Suprapubic skin (tissue), 4 donors: Measurements from ENCODE around the gene TMEM187. TPM values are rescaled to one million over a fixed set of nuclear protein-coding genes. Genes with fewer than 3 reads are reported as not detected.

Experiments
- DNase-seq, 2 donors: peaks; one replicate each; pipeline ENCODE4 v3.0.0-alpha.2; 2019; ENCODE audit warnings: low spot score in 2 of 2
- H3K27ac ChIP-seq: fragments of 200-600 bp; sonication (generic); one replicate; pipeline ENCODE4 v1.5.1; 2019
- H3K27me3 ChIP-seq: fragments of 200-600 bp; sonication (generic); one replicate; pipeline ENCODE4 v1.5.1; 2019
- H3K36me3 ChIP-seq: fragments of 200-600 bp; sonication (generic); one replicate; pipeline ENCODE4 v1.5.1; 2019
- H3K4me1 ChIP-seq: fragments of 200-600 bp; sonication (generic); one replicate; pipeline ENCODE4 v1.5.1; 2019
- H3K4me3 ChIP-seq: fragments of 200-600 bp; sonication (generic); one replicate; pipeline ENCODE4 v1.5.1; 2019; ENCODE audit warnings: mild to moderate bottlenecking
- H3K9me3 ChIP-seq: fragments of 200-600 bp; sonication (generic); one replicate; pipeline ENCODE4 v1.5.1; 2019
- CTCF ChIP-seq, 2 donors: fragments of 200-600 bp in 1 of 2; fragments of 450-650 bp in 1 of 2; sonication (generic) in 1 of 2; IDR thresholded peaks; one replicate each; pipeline ENCODE4 v1.5.1; 2016 to 2019; ENCODE audit warnings: antibody characterized with exemption in 2 of 2, mild to moderate bottlenecking in 1 of 2, moderate library complexity in 1 of 2
- EP300 ChIP-seq: sonication (generic); formaldehyde crosslinking; IDR thresholded peaks from one replicate; pipeline ENCODE4 v1.6.1; 2017; ENCODE audit warnings: antibody characterized with exemption
- POLR2A ChIP-seq, 2 donors: fragments of 450-650 bp; IDR thresholded peaks; one replicate each; pipeline ENCODE4 v1.6.1; 2017; ENCODE audit warnings: antibody characterized with exemption in 2 of 2, mild to moderate bottlenecking in 2 of 2, moderate library complexity in 2 of 2
- POLR2AphosphoS5 ChIP-seq, 3 donors: sonication (generic); formaldehyde crosslinking; IDR thresholded peaks; one replicate each; pipeline ENCODE4 v1.6.1; 2017; ENCODE audit warnings: antibody characterized with exemption in 3 of 3
- WGBS: methylation state at CpG from one replicate; pipeline ENCODE4 v1.1.5; 2018; 5-methylcytosine and 5-hydroxymethylcytosine counted together
- total RNA-seq, 4 donors: library from RNA; depleted of rRNA; stranded (reverse); fragments of >200 nt; gene quantifications; one replicate each; pipeline ENCODE4 v1.1.0, GENCODE V29; 2016

The TMEM187 gene
- total RNA-seq, 4 donors from 2014 or later, result 7.8 to 10.7 (median 8.6) TPM

- no peaks in the 10 kb centered on the region for H3K9me3 ChIP-seq
- H3K36me3 ChIP-seq, result peaks cover 88% of the 10 kb centered on the region
- H3K4me3 ChIP-seq, result no peak overlapping the region
- no peaks in the 10 kb centered on the region for H3K27me3 ChIP-seq
- WGBS, result 95% methylated on average over 20 of the region's 44 CpGs
- H3K27ac ChIP-seq, result no peak overlapping the region
- TF ChIP-seq EP300, result no peak
- no peaks in the 10 kb centered on the region for H3K4me1 ChIP-seq
- DNase-seq, result no peak
Measured at GRCh38 chrX:153954558-153955227, 17.9 kb upstream of the TMEM187 start.

- no peaks in the 10 kb centered on the region for H3K27me3 ChIP-seq
- H3K27ac ChIP-seq, result no peak overlapping the region
- DNase-seq, result no peak
- no peaks in the 10 kb centered on the region for H3K9me3 ChIP-seq
- no peaks in the 10 kb centered on the region for H3K4me1 ChIP-seq
- no peak overlapping the region for H3K4me3 ChIP-seq
- TF ChIP-seq EP300 (no peak), CTCF (IDR thresholded peaks at IDR 0.05) (no peak), POLR2AphosphoS5 (IDR thresholded peaks at IDR 0.05) (no peak), POLR2A (IDR thresholded peaks at IDR 0.05) (no peak)
- 87% methylated on average over 3 of the region's 12 CpGs for WGBS
- peaks cover 88% of the 10 kb centered on the region for H3K36me3 ChIP-seq
Measured at GRCh38 chrX:153955228-153955732, 17.3 kb upstream of the TMEM187 start.

- no peak for DNase-seq
Measured at GRCh38 chrX:153956044-153956907, 16.3 kb upstream of the TMEM187 start.

GRCh38 chrX:153957224-153957623 is 15.3 kb upstream of the TMEM187 start:
- DNase-seq, result no peak
- 95% methylated on average over 3 of the region's 17 CpGs for WGBS
- Histone ChIP-seq H3K4me1 (no peaks in the 10 kb centered on the region), H3K27me3 (no peaks in the 10 kb centered on the region), H3K9me3 (no peaks in the 10 kb centered on the region), H3K4me3 (no peak overlapping the region), H3K36me3 (peaks cover 88% of the 10 kb centered on the region), H3K27ac (no peak overlapping the region)
- no peak for TF ChIP-seq POLR2A (IDR thresholded peaks at IDR 0.05)

More at GRCh38 chrX:153956044-153956907, 16.3 kb upstream of the TMEM187 start:
- WGBS, result 80% methylated on average over 30 of the region's 35 CpGs
- Histone ChIP-seq H3K36me3 (peaks cover 88% of the 10 kb centered on the region), H3K4me3 (no peak overlapping the region), H3K4me1 (no peaks in the 10 kb centered on the region), H3K27ac (no peak overlapping the region), H3K27me3 (no peaks in the 10 kb centered on the region), H3K9me3 (no peaks in the 10 kb centered on the region)
- TF ChIP-seq EP300 (no peak), POLR2A (IDR thresholded peaks at IDR 0.05) (no peak), POLR2AphosphoS5 (IDR thresholded peaks at IDR 0.05) (no peak), CTCF (IDR thresholded peaks at IDR 0.05) (no peak)

- WGBS, result 80% methylated on average over 2 of the region's 14 CpGs
- no peak for DNase-seq
- H3K27ac ChIP-seq, result no peak overlapping the region
- peaks cover 90% of the 10 kb centered on the region for H3K36me3 ChIP-seq
- H3K27me3 ChIP-seq, result no peaks in the 10 kb centered on the region
- TF ChIP-seq CTCF (IDR thresholded peaks at IDR 0.05), result no peak
- no peak for TF ChIP-seq POLR2A (IDR thresholded peaks at IDR 0.05)
- no peak for TF ChIP-seq POLR2AphosphoS5 (IDR thresholded peaks at IDR 0.05)
- no peak for TF ChIP-seq EP300
- no peak overlapping the region for H3K4me3 ChIP-seq
- no peaks in the 10 kb centered on the region for H3K9me3 ChIP-seq
- no peaks in the 10 kb centered on the region for H3K4me1 ChIP-seq
Measured at GRCh38 chrX:153958605-153959004, 13.9 kb upstream of the TMEM187 start.

GRCh38 chrX:153959649-153960048 is 12.9 kb upstream of the TMEM187 start:
- H3K4me3 ChIP-seq, result no peak overlapping the region
- no peak for DNase-seq
- TF ChIP-seq POLR2AphosphoS5 (IDR thresholded peaks at IDR 0.05) (no peak), EP300 (no peak), CTCF (IDR thresholded peaks at IDR 0.05) (no peak), POLR2A (IDR thresholded peaks at IDR 0.05) (no peak)
- no peaks in the 10 kb centered on the region for H3K4me1 ChIP-seq
- H3K27ac ChIP-seq, result no peak overlapping the region
- H3K27me3 ChIP-seq, result no peaks in the 10 kb centered on the region
- 93% methylated on average over 3 of the region's 15 CpGs for WGBS
- H3K36me3 ChIP-seq, result peaks cover 89% of the 10 kb centered on the region
- H3K9me3 ChIP-seq, result no peaks in the 10 kb centered on the region
